ENCODE measurements around the gene CCL16. TPM values are rescaled to one million over a fixed set of nuclear protein-coding genes. Genes with fewer than 3 reads are reported as not detected.
"Not testable (repeated sequence)": the region's sequence is repeated elsewhere in the genome, so short reads cannot be mapped to it uniquely, and the experiment has no call there.

The CCL16 gene
- total and polyA plus RNA-seq, 5 donors from 2014 or later = not detected

DNA sequence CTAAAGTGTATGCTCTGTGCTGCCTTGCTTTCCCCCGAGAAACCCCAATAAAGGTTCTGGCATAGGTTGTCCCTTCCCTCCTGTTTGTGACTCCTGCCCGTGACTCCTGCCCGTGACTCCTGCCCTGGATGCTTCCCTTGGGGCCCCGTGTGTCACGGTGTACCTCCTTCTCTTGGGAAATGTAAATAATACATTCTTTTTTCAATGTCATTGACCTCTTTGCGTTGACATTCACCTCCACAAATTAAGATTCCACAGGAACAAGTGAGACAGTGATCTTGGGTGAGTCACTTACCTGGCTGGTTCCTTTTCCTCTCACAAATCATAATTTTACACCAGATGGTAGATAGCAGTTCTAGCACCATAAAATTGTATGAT, 19.4 kb upstream of the CCL16 start:
- Mint-ChIP-seq H3K9me3 (peaks cover 0 to 4% (median 0%) of the 10 kb centered on the region in 7 donors), H3K27ac (peak overlapping the region in 1 of 3 donors; percentile 56), H3K27me3 (peaks cover 21% of the 10 kb centered on the region), H3K4me1 (peaks cover 0 to 3% (median 2%) of the 10 kb centered on the region in 4 donors), H3K4me3 (no peak overlapping the region), H3K36me3 (no peaks in the 10 kb centered on the region)
- H3K36me3 ChIP-seq (ENCODE audit: control insufficient read depth, insufficient read depth, low read length) = no peaks in the 10 kb centered on the region
- no peak overlapping the region for H3K27ac ChIP-seq (ENCODE audit: insufficient read depth, low read length, poor library complexity, severe bottlenecking)
- H3K4me1 ChIP-seq (ENCODE audit: control insufficient read depth, insufficient read depth, low read length, poor library complexity, severe bottlenecking) = no peaks in the 10 kb centered on the region
- no peak overlapping the region for H3K4me3 ChIP-seq (ENCODE audit: low read depth, low read length)
- no peak for ATAC-seq (ENCODE audit: low read depth in 2 of 2)
- DNase-seq = no peak
- H3K9me3 ChIP-seq (ENCODE audit: control insufficient read depth in 2 of 2, low read length in 2 of 2) = no peaks in the 10 kb centered on the region
- no peaks in the 10 kb centered on the region for H3K27me3 ChIP-seq (ENCODE audit: control insufficient read depth, insufficient read depth, low read length)

GRCh38 chr17:35998756-35999155, 17.5 kb upstream of the CCL16 start:
- Histone ChIP-seq H3K27ac (ENCODE audit: insufficient read depth, low read length, poor library complexity, severe bottlenecking) (no peak overlapping the region), H3K36me3 (ENCODE audit: control insufficient read depth, insufficient read depth, low read length) (no peaks in the 10 kb centered on the region), H3K4me1 (ENCODE audit: control insufficient read depth, insufficient read depth, low read length, poor library complexity, severe bottlenecking) (no peaks in the 10 kb centered on the region), H3K27me3 (ENCODE audit: control insufficient read depth, insufficient read depth, low read length) (peaks cover 8% of the 10 kb centered on the region), H3K9me3 (ENCODE audit: control insufficient read depth in 2 of 2, low read length in 2 of 2) (no peaks in the 10 kb centered on the region), H3K4me3 (ENCODE audit: low read depth, low read length) (no peak overlapping the region)
- Mint-ChIP-seq H3K9me3 (peaks cover 0 to 2% (median 0%) of the 10 kb centered on the region in 7 donors), H3K36me3 (no peaks in the 10 kb centered on the region), H3K4me3 (no peak overlapping the region), H3K27ac (no peak overlapping the region), H3K4me1 (no peaks in the 10 kb centered on the region), H3K27me3 (peaks cover 20% of the 10 kb centered on the region)
- DNase-seq (no peak), ATAC-seq (ENCODE audit: low read depth in 2 of 2) (no peak)

DNA sequence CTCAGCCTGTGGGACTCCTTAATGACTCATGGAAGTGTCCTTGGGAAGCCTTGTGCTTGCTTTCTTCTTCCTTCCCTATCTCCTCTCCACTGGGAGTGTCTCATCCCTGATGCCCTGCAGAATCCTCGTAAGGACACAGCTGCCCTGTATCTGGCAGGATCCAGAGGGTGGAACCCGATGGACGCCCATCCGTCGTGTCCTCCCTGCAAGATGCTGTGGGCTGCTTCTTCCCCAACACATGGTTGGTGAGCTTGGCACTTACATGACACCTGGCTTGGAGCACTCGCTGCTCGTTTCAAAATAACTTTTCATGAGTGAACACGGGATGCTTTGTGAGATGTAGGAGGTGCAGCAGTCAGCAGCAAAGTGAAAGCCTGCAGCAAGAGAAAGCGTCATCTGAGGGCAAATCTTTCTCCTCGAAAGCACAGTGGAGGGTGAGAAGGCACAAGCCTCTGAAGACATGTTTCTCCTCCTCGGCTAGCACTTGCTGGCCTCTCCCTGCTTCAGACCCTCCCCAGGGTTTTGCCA, 16.8 kb upstream of the CCL16 start:
- H3K27me3 Mint-ChIP-seq = peaks cover 25% of the 10 kb centered on the region

DNA sequence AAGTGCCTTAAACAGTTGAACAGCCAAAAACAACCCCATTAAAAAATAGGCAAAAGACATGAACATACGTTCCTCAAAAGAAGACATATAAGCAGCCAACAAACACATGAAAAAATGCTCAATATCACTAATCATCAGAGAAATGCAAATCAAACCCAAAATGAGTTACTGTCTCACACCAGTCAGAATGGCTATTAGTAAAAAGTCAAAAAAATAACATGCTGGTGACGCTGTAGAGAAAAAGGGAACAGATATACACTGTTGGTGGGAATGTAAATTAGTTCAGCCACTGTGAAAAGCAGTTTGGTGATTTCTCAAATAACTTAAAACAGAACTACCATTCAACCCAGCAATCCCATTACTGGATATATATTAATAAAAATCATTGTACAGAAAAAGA, 14.0 kb upstream of the CCL16 start:
- DNase-seq; H3K27me3 ChIP-seq (ENCODE audit: control insufficient read depth, insufficient read depth, low read length); H3K27ac Mint-ChIP-seq; H3K4me3 Mint-ChIP-seq; H3K36me3 ChIP-seq (ENCODE audit: control insufficient read depth, insufficient read depth, low read length); H3K9me3 ChIP-seq (ENCODE audit: control insufficient read depth in 2 of 2, low read length in 2 of 2); ATAC-seq (ENCODE audit: low read depth in 2 of 2); H3K4me1 Mint-ChIP-seq; H3K27ac ChIP-seq (ENCODE audit: insufficient read depth, low read length, poor library complexity, severe bottlenecking); H3K4me1 ChIP-seq (ENCODE audit: control insufficient read depth, insufficient read depth, low read length, poor library complexity, severe bottlenecking); H3K4me3 ChIP-seq (ENCODE audit: low read depth, low read length); H3K36me3 Mint-ChIP-seq; H3K9me3 Mint-ChIP-seq: not testable (repeated sequence)
- peaks cover 20% of the 10 kb centered on the region for H3K27me3 Mint-ChIP-seq

More for the DNA sequence above, 16.8 kb upstream of the CCL16 start:
- Histone ChIP-seq H3K9me3 (ENCODE audit: control insufficient read depth in 2 of 2, low read length in 2 of 2) (no peaks in the 10 kb centered on the region), H3K36me3 (ENCODE audit: control insufficient read depth, insufficient read depth, low read length) (no peaks in the 10 kb centered on the region), H3K4me1 (ENCODE audit: control insufficient read depth, insufficient read depth, low read length, poor library complexity, severe bottlenecking) (no peaks in the 10 kb centered on the region), H3K27ac (ENCODE audit: insufficient read depth, low read length, poor library complexity, severe bottlenecking) (no peak overlapping the region), H3K4me3 (ENCODE audit: low read depth, low read length) (no peak overlapping the region), H3K27me3 (ENCODE audit: control insufficient read depth, insufficient read depth, low read length) (peaks cover 8% of the 10 kb centered on the region)
- no peak overlapping the region for H3K27ac Mint-ChIP-seq
- no peak for ATAC-seq (ENCODE audit: low read depth in 2 of 2)
- no peak for DNase-seq
- no peaks in the 10 kb centered on the region for H3K4me1 Mint-ChIP-seq
- H3K4me3 Mint-ChIP-seq = no peak overlapping the region
- no peaks in the 10 kb centered on the region for H3K36me3 Mint-ChIP-seq
- H3K9me3 Mint-ChIP-seq = peaks cover 0 to 2% (median 0%) of the 10 kb centered on the region in 7 donors

DNA sequence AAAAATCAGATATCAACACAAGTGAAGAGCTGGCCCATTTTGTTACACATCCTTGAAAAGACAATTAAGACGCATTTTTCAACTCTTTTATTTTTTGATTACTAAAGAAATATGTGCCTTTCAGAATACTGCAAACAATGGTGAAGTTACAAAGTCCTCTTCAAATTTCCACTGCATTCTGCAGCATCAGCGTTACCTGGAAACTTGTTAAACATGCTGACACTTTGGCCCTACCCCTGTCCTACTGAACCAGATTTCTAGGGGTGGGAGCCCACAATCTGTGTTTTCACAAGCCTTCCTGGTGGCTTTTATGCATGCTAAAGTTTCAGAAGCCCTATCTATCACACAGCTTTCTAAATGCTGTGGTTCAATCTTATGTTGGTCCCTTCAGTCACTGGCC, 9.8 kb upstream of the CCL16 start:
- Histone ChIP-seq H3K4me1 (ENCODE audit: control insufficient read depth, insufficient read depth, low read length, poor library complexity, severe bottlenecking) (no peaks in the 10 kb centered on the region), H3K27ac (ENCODE audit: insufficient read depth, low read length, poor library complexity, severe bottlenecking) (no peak overlapping the region), H3K9me3 (ENCODE audit: control insufficient read depth in 2 of 2, low read length in 2 of 2) (no peaks in the 10 kb centered on the region), H3K27me3 (ENCODE audit: control insufficient read depth, insufficient read depth, low read length) (peaks cover 8% of the 10 kb centered on the region), H3K4me3 (ENCODE audit: low read depth, low read length) (no peak overlapping the region), H3K36me3 (ENCODE audit: control insufficient read depth, insufficient read depth, low read length) (no peaks in the 10 kb centered on the region)
- DNase-seq (no peak), ATAC-seq (ENCODE audit: low read depth in 2 of 2) (no peak)
- Mint-ChIP-seq H3K36me3 (no peaks in the 10 kb centered on the region), H3K4me1 (no peaks in the 10 kb centered on the region), H3K27me3 (peaks cover 18% of the 10 kb centered on the region), H3K9me3 (peaks cover 0 to 7% (median 3%) of the 10 kb centered on the region in 7 donors), H3K27ac (no peak overlapping the region), H3K4me3 (no peak overlapping the region)

- Histone ChIP-seq H3K36me3 (ENCODE audit: control insufficient read depth, insufficient read depth, low read length) (no peaks in the 10 kb centered on the region), H3K27ac (ENCODE audit: insufficient read depth, low read length, poor library complexity, severe bottlenecking) (no peak overlapping the region), H3K4me3 (ENCODE audit: low read depth, low read length) (no peak overlapping the region), H3K9me3 (ENCODE audit: control insufficient read depth in 2 of 2, low read length in 2 of 2) (no peaks in the 10 kb centered on the region), H3K4me1 (ENCODE audit: control insufficient read depth, insufficient read depth, low read length, poor library complexity, severe bottlenecking) (no peaks in the 10 kb centered on the region), H3K27me3 (ENCODE audit: control insufficient read depth, insufficient read depth, low read length) (no peaks in the 10 kb centered on the region)
- Mint-ChIP-seq H3K9me3 (peaks cover 0 to 7% (median 2%) of the 10 kb centered on the region in 7 donors), H3K27me3 (peaks cover 7% of the 10 kb centered on the region), H3K4me1 (no peaks in the 10 kb centered on the region), H3K27ac (no peak overlapping the region), H3K36me3 (no peaks in the 10 kb centered on the region), H3K4me3 (no peak overlapping the region)
- ATAC-seq (ENCODE audit: low read depth in 2 of 2) (no peak), DNase-seq (no peak)
Measured at GRCh38 chr17:35988164-35988563, 6.9 kb upstream of the CCL16 start.

- H3K36me3 Mint-ChIP-seq = no peaks in the 10 kb centered on the region
- Histone ChIP-seq H3K4me1 (ENCODE audit: control insufficient read depth, insufficient read depth, low read length, poor library complexity, severe bottlenecking) (no peaks in the 10 kb centered on the region), H3K27me3 (ENCODE audit: control insufficient read depth, insufficient read depth, low read length) (no peaks in the 10 kb centered on the region), H3K36me3 (ENCODE audit: control insufficient read depth, insufficient read depth, low read length) (no peaks in the 10 kb centered on the region), H3K4me3 (ENCODE audit: low read depth, low read length) (no peak within 1 kb of the TSS), H3K27ac (ENCODE audit: insufficient read depth, low read length, poor library complexity, severe bottlenecking) (no peak within 1 kb of the TSS), H3K9me3 (ENCODE audit: control insufficient read depth in 2 of 2, low read length in 2 of 2) (no peaks in the 10 kb centered on the region)
- DNase-seq (no peak), ATAC-seq (ENCODE audit: low read depth in 2 of 2) (no peak)
- H3K9me3 Mint-ChIP-seq = peaks cover 0 to 7% (median 2%) of the 10 kb centered on the region in 7 donors
- H3K4me3 Mint-ChIP-seq = peak within 1 kb of the TSS in 1 of 4 donors; percentile 13
- H3K27me3 Mint-ChIP-seq = peaks cover 4% of the 10 kb centered on the region
- H3K27ac Mint-ChIP-seq = peak within 1 kb of the TSS in 1 of 3 donors; percentile 48
- H3K4me1 Mint-ChIP-seq = no peaks in the 10 kb centered on the region
Measured at GRCh38 chr17:35986643-35987042, 5.3 kb upstream of the CCL16 start, which contains the start of gene CCL14. Gene CCL14, minus strand, starts transcription at chr17:35986729. Its CDS starts 80 bp downstream, at chr17:35986649.

- ATAC-seq (ENCODE audit: low read depth in 2 of 2) (no peak), DNase-seq (no peak)
- Histone ChIP-seq H3K9me3 (ENCODE audit: control insufficient read depth in 2 of 2, low read length in 2 of 2) (no peaks in the 10 kb centered on the region), H3K4me3 (ENCODE audit: low read depth, low read length) (no peak overlapping the region), H3K36me3 (ENCODE audit: control insufficient read depth, insufficient read depth, low read length) (no peaks in the 10 kb centered on the region), H3K27ac (ENCODE audit: insufficient read depth, low read length, poor library complexity, severe bottlenecking) (no peak overlapping the region), H3K27me3 (ENCODE audit: control insufficient read depth, insufficient read depth, low read length) (no peaks in the 10 kb centered on the region), H3K4me1 (ENCODE audit: control insufficient read depth, insufficient read depth, low read length, poor library complexity, severe bottlenecking) (no peaks in the 10 kb centered on the region)
- no peaks in the 10 kb centered on the region for H3K36me3 Mint-ChIP-seq
- H3K4me3 Mint-ChIP-seq = no peak overlapping the region
- H3K27me3 Mint-ChIP-seq = peaks cover 14% of the 10 kb centered on the region
- H3K27ac Mint-ChIP-seq = peak overlapping the region in 1 of 3 donors; percentile 49
- peaks cover 0 to 5% (median 1%) of the 10 kb centered on the region in 7 donors for H3K9me3 Mint-ChIP-seq
- no peaks in the 10 kb centered on the region for H3K4me1 Mint-ChIP-seq
Measured at GRCh38 chr17:35984140-35984539, 2.8 kb upstream of the CCL16 start.

Measured in CD4-positive, CD25-positive, alpha-beta regulatory T cell (primary cell).